ENCODE results near the gene EMC9.

GRCh38 chr14:24110523-24110922 is 30.9 kb downstream of the EMC9 start:
- no peak for TF ChIP-seq TAF1 (IDR thresholded peaks at IDR 0.05; ENCODE audit: borderline replicate concordance, low read depth, low read length)
- no peak for TF ChIP-seq POLR2A (IDR thresholded peaks at IDR 0.05; ENCODE audit: low read depth, low read length)

All from GM12892 (cell line).